ENCODE results near the gene SLC17A5. TPM values are rescaled to one million over a fixed set of nuclear protein-coding genes. Genes with fewer than 3 reads are reported as not detected.
"Not testable (repeated sequence)": the region's sequence is repeated elsewhere in the genome, so short reads cannot be mapped to it uniquely, and the experiment has no call there.

Gene SLC17A5
- total RNA-seq, 1 experiment from 2014 or later, result 21.3 TPM

GRCh38 chr6:73691512-73691911 lies 37.7 kb upstream of the SLC17A5 start:
- no peaks in the 10 kb centered on the region for H3K27me3 Mint-ChIP-seq (ENCODE audit: unreplicated experiment)
- CTCF ChIA-PET, result interaction anchor here (0.5 kb wide), 1 partner anchor 324 kb away, joined by 3 read pairs; no protein-coding TSS in a partner anchor
- intact Hi-C loops (cut with micrococcal nuclease; ENCODE audit: unreplicated experiment), result no loop called here
- H3K27ac Mint-ChIP-seq (ENCODE audit: unreplicated experiment), result no peak overlapping the region
- no peaks in the 10 kb centered on the region for H3K9me3 Mint-ChIP-seq (ENCODE audit: low read depth, unreplicated experiment)
- no TSS peak for BruUV-seq (replicated peaks)
- peaks cover 13% of the 10 kb centered on the region for H3K36me3 Mint-ChIP-seq (ENCODE audit: insufficient read depth, unreplicated experiment)
- no peak for TF ChIP-seq CTCF (IDR thresholded peaks at IDR 0.05; ENCODE audit: unreplicated experiment)
- no peak overlapping the region for H3K4me3 Mint-ChIP-seq (ENCODE audit: low read depth, unreplicated experiment)
- H3K4me1 Mint-ChIP-seq (ENCODE audit: low read depth, unreplicated experiment), result peaks cover 9% of the 10 kb centered on the region
- DNase-seq, result no peak

GRCh38 chr6:73690056-73690455 lies 36.3 kb upstream of the SLC17A5 start:
- DNase-seq, result no peak
- no TSS peak for BruUV-seq (replicated peaks)
- no peak overlapping the region for H3K4me3 Mint-ChIP-seq (ENCODE audit: low read depth, unreplicated experiment)
- no peaks in the 10 kb centered on the region for H3K27me3 Mint-ChIP-seq (ENCODE audit: unreplicated experiment)
- no peaks in the 10 kb centered on the region for H3K9me3 Mint-ChIP-seq (ENCODE audit: low read depth, unreplicated experiment)
- no peak for TF ChIP-seq CTCF (IDR thresholded peaks at IDR 0.05; ENCODE audit: unreplicated experiment)
- intact Hi-C loops (cut with micrococcal nuclease; ENCODE audit: unreplicated experiment), result no loop called here
- peaks cover 2% of the 10 kb centered on the region for H3K4me1 Mint-ChIP-seq (ENCODE audit: low read depth, unreplicated experiment)
- no peak overlapping the region for H3K27ac Mint-ChIP-seq (ENCODE audit: unreplicated experiment)
- peaks cover under 1% of the 10 kb centered on the region for H3K36me3 Mint-ChIP-seq (ENCODE audit: insufficient read depth, unreplicated experiment)
- CTCF ChIA-PET, result no interaction called here

DNA sequence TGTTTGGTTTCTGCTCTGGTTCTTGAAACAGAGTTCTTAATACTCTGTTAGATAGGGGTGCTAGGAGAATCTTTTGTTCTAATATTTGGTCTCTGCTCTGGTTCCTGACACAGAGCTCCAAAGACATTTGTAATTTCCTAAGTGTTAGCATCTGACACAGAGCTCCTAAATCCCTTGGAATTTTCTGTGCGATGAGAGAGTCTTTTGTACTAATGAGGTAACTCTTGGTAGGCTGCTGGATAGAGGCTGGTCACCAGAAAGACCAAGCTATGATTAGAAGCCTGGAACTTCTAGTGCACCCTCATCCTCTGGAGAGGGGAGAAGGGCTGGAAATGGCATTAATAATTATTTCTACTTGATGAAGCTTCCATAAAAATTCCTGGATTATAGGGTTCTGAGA lies 34.6 kb upstream of the SLC17A5 start:
- Mint-ChIP-seq H3K27ac (ENCODE audit: unreplicated experiment) (no peak overlapping the region), H3K9me3 (ENCODE audit: low read depth, unreplicated experiment) (peaks cover 3% of the 10 kb centered on the region), H3K4me3 (ENCODE audit: low read depth, unreplicated experiment) (no peak overlapping the region), H3K4me1 (ENCODE audit: low read depth, unreplicated experiment) (no peaks in the 10 kb centered on the region), H3K36me3 (ENCODE audit: insufficient read depth, unreplicated experiment) (no peaks in the 10 kb centered on the region), H3K27me3 (ENCODE audit: unreplicated experiment) (no peaks in the 10 kb centered on the region)
- intact Hi-C loops (cut with micrococcal nuclease; ENCODE audit: unreplicated experiment), result no loop called here
- DNase-seq, result no peak
- no peak for TF ChIP-seq CTCF (IDR thresholded peaks at IDR 0.05; ENCODE audit: unreplicated experiment)
- BruUV-seq (replicated peaks), result no TSS peak
- CTCF ChIA-PET, result interaction anchor here (0.7 kb wide), 1 partner anchor 254 kb away, joined by 6 read pairs; no protein-coding TSS in a partner anchor

DNA sequence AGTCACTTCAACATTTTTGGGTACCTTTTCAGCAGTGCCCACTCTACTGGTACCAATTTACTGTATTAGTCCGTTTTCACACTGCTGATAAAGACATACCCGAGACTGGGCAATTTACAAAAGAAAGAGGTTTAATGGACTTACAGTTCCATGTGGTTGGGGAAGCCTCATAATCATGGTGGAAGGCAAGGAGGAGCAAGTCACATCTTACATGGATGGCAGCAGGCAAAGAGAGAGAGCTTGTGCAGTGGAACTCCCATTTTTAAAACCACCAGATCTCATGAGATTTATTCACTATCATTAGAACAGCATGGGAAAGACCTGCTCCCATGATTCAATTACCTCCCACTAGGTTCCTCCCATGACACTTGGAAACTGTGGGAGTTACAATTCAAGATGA lies 29.8 kb upstream of the SLC17A5 start:
- intact Hi-C loops (cut with micrococcal nuclease; ENCODE audit: unreplicated experiment); DNase-seq; H3K27me3 Mint-ChIP-seq (ENCODE audit: unreplicated experiment); CTCF ChIA-PET; H3K4me3 Mint-ChIP-seq (ENCODE audit: low read depth, unreplicated experiment); H3K27ac Mint-ChIP-seq (ENCODE audit: unreplicated experiment); H3K36me3 Mint-ChIP-seq (ENCODE audit: insufficient read depth, unreplicated experiment); H3K9me3 Mint-ChIP-seq (ENCODE audit: low read depth, unreplicated experiment); BruUV-seq (replicated peaks): not testable (repeated sequence)
- H3K4me1 Mint-ChIP-seq (ENCODE audit: low read depth, unreplicated experiment), result peaks cover 11% of the 10 kb centered on the region

- Mint-ChIP-seq H3K4me3 (ENCODE audit: low read depth, unreplicated experiment) (no peak overlapping the region), H3K27ac (ENCODE audit: unreplicated experiment) (no peak overlapping the region), H3K27me3 (ENCODE audit: unreplicated experiment) (no peaks in the 10 kb centered on the region), H3K9me3 (ENCODE audit: low read depth, unreplicated experiment) (peaks cover 5% of the 10 kb centered on the region), H3K4me1 (ENCODE audit: low read depth, unreplicated experiment) (peaks cover 22% of the 10 kb centered on the region), H3K36me3 (ENCODE audit: insufficient read depth, unreplicated experiment) (no peaks in the 10 kb centered on the region)
- TF ChIP-seq CTCF (IDR thresholded peaks at IDR 0.05; ENCODE audit: unreplicated experiment), result no peak
- DNase-seq, result no peak
- CTCF ChIA-PET, result interaction anchor here (0.6 kb wide), 1 partner anchor 15 kb away, joined by 3 read pairs; no protein-coding TSS in a partner anchor
- intact Hi-C loops (cut with micrococcal nuclease; ENCODE audit: unreplicated experiment), result no loop called here
- no TSS peak for BruUV-seq (replicated peaks)
These were observed 26.6 kb upstream of the SLC17A5 start for GRCh38 chr6:73680289-73680918.

DNA sequence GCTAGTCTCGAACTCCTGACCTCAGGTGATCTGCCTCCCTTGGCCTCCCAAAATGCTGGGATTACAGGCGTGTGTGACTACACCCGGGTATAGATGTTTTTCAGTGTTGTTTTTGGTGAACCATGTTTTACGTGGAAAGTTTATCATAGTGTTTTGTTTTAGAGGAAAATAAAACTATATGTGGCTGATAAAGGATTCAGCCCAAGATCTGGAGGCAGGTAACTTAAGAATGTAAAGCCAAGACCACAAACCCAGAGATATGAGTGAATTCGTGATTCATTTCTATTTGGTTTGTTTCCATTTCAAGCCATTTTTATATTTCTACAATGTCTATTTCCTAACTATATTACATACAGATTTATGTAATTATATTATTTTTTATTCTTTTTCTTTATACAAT lies 26.1 kb upstream of the SLC17A5 start:
- not testable (repeated sequence) for DNase-seq; H3K27ac Mint-ChIP-seq (ENCODE audit: unreplicated experiment); BruUV-seq (replicated peaks); H3K27me3 Mint-ChIP-seq (ENCODE audit: unreplicated experiment); H3K9me3 Mint-ChIP-seq (ENCODE audit: low read depth, unreplicated experiment); H3K4me3 Mint-ChIP-seq (ENCODE audit: low read depth, unreplicated experiment); H3K36me3 Mint-ChIP-seq (ENCODE audit: insufficient read depth, unreplicated experiment)
- peaks cover 23% of the 10 kb centered on the region for H3K4me1 Mint-ChIP-seq (ENCODE audit: low read depth, unreplicated experiment)
- intact Hi-C loops (cut with micrococcal nuclease; ENCODE audit: unreplicated experiment), result loop anchor here (5.0 kb wide), 1 partner anchor 1527 kb away; the partner anchor contains the start of gene COL12A1
- CTCF ChIA-PET, result interaction anchor here (0.6 kb wide), 1 partner anchor 16 kb away, joined by 3 read pairs; no protein-coding TSS in a partner anchor
